IMR-90 (cell line): Measurements from ENCODE around the gene EFNA5. TPM values are rescaled to one million over a fixed set of nuclear protein-coding genes. Genes with fewer than 3 reads are reported as not detected.

Source experiments
- ATAC-seq: fragments of 200-7000 bp; cut with Tn5 transposase; 2 replicates; pipeline ENCODE4 v1.9.1; 2020; ENCODE audit warnings: low read depth, mild to moderate bottlenecking, moderate library complexity
- BruUV-seq: library from RNA; stranded (reverse); fragments of 400-500 nt; replicated peaks from 2 replicates; lab custom pipeline; 2021; lab: Mats Ljungman, UMichigan
- CTCF ChIA-PET: fragments of 300-600 bp; formaldehyde crosslinking; extraction: SDS; loops from one replicate; lab custom pipeline; 2021; ENCODE audit warnings: antibody characterized with exemption; lab: Yijun Ruan, JAX
- POLR2A ChIA-PET: fragments of 300-600 bp; sonication (Branson Sonifier 250); formaldehyde crosslinking; loops from one replicate; lab custom pipeline; 2022; ENCODE audit warnings: antibody characterized with exemption; ENCODE audit not compliant: unreplicated experiment; lab: Charles Lee
- DNase-seq: peaks from one replicate; pipeline ENCODE4 v3.0.0; 2013
- H2AFZ ChIP-seq: replicated peaks from 2 replicates; pipeline ENCODE3; 2013; ENCODE audit warnings: low read length, mild to moderate bottlenecking; ENCODE audit not compliant: poor library complexity
- H2AK5ac ChIP-seq: 2 replicates; pipeline ENCODE4 v1.6.1; 2013; ENCODE audit warnings: low read depth, low read length, inconsistent platforms
- H2AK9ac ChIP-seq: replicated peaks from 2 replicates; pipeline ENCODE3; 2013; ENCODE audit warnings: mild to moderate bottlenecking, low read depth, low read length, moderate library complexity; ENCODE audit not compliant: poor library complexity
- H2BK120ac ChIP-seq: 2 replicates; pipeline ENCODE4 v1.6.1; 2013; ENCODE audit warnings: low read depth, low read length, inconsistent platforms
- H2BK15ac ChIP-seq: 3 replicates; pipeline ENCODE4 v1.6.1; 2013; ENCODE audit warnings: low read depth, low read length, inconsistent platforms
- H2BK20ac ChIP-seq: 2 replicates; pipeline ENCODE4 v1.6.1; 2013; ENCODE audit warnings: low read depth, mild to moderate bottlenecking, inconsistent platforms, low read length, moderate library complexity
- H2BK5ac ChIP-seq: 2 replicates; pipeline ENCODE4 v1.6.1; 2013; ENCODE audit warnings: mild to moderate bottlenecking, low read depth, low read length, inconsistent platforms; ENCODE audit not compliant: poor library complexity, severe bottlenecking
- H3K14ac ChIP-seq: replicated peaks from 2 replicates; pipeline ENCODE4 v1.6.1; 2013; ENCODE audit warnings: low read depth, low read length, inconsistent platforms
- H3K18ac ChIP-seq: 2 replicates; pipeline ENCODE4 v1.6.1; 2013; ENCODE audit warnings: low read depth, low read length, control low read depth
- H3K23ac ChIP-seq: 2 replicates; pipeline ENCODE4 v1.6.1; 2013; ENCODE audit warnings: low read depth, low read length, inconsistent platforms
- H3K27ac ChIP-seq: 2 replicates; pipeline ENCODE4 v1.5.1; 2013; ENCODE audit warnings: mild to moderate bottlenecking, control low read depth, low read length; ENCODE audit not compliant: insufficient read depth
- H3K27me3 ChIP-seq: 2 replicates; pipeline ENCODE4 v1.6.1; 2013; ENCODE audit warnings: low read length; ENCODE audit not compliant: control insufficient read depth, insufficient read depth
- H3K36me3 ChIP-seq: 2 replicates; pipeline ENCODE4 v1.6.1; 2013; ENCODE audit warnings: low read length, mixed read lengths; ENCODE audit not compliant: control insufficient read depth, insufficient read depth
- H3K4ac ChIP-seq: 2 replicates; pipeline ENCODE4 v1.6.1; 2013; ENCODE audit warnings: low read depth, low read length, inconsistent platforms
- H3K4me1 ChIP-seq: 2 replicates; pipeline ENCODE4 v1.6.1; 2013; ENCODE audit warnings: low read length, mixed read lengths; ENCODE audit not compliant: control insufficient read depth, insufficient read depth
- H3K4me2 ChIP-seq: 2 replicates; pipeline ENCODE4 v1.6.1; 2013; ENCODE audit warnings: low read depth, mild to moderate bottlenecking, control low read depth, low read length, moderate library complexity
- H3K4me3 ChIP-seq: 2 replicates; pipeline ENCODE4 v1.5.1; 2013; ENCODE audit warnings: low read depth, mild to moderate bottlenecking, control low read depth, low read length, moderate library complexity; ENCODE audit not compliant: insufficient read depth
- H3K56ac ChIP-seq: 2 replicates; pipeline ENCODE4 v1.6.1; 2013; ENCODE audit warnings: low read length, inconsistent platforms; ENCODE audit not compliant: insufficient read depth; ENCODE audit errors: extremely low read depth
- H3K79me1 ChIP-seq, 2 experiments: 2 replicates each; pipeline ENCODE4 v1.6.1; 2013; ENCODE audit warnings: low read length in 2 of 2, inconsistent platforms in 1 of 2, low read depth in 1 of 2
- H3K9ac ChIP-seq: 2 replicates; pipeline ENCODE4 v1.6.1; 2013; ENCODE audit warnings: low read depth, low read length, control low read depth
- H3K9me1 ChIP-seq: 2 replicates; pipeline ENCODE4 v1.6.1; 2013; ENCODE audit warnings: low read length, inconsistent platforms; ENCODE audit not compliant: insufficient read depth
- H3K9me3 ChIP-seq: 2 replicates; pipeline ENCODE4 v1.6.1; 2013; ENCODE audit warnings: low read length; ENCODE audit not compliant: control insufficient read depth, insufficient read depth
- H4K20me1 ChIP-seq: 2 replicates; pipeline ENCODE4 v1.6.1; 2013; ENCODE audit warnings: low read length, inconsistent platforms; ENCODE audit not compliant: insufficient read depth
- H4K5ac ChIP-seq: 2 replicates; pipeline ENCODE4 v1.6.1; 2013; ENCODE audit warnings: mild to moderate bottlenecking, low read depth, low read length, control low read depth
- H4K8ac ChIP-seq, 2 experiments: 2 replicates each; pipeline ENCODE4 v1.6.1; 2013; ENCODE audit warnings: low read depth in 2 of 2, low read length in 2 of 2, control low read depth in 1 of 2, inconsistent platforms in 1 of 2
- H4K91ac ChIP-seq: 2 replicates; pipeline ENCODE4 v1.6.1; 2013; ENCODE audit warnings: low read depth, low read length, inconsistent platforms; ENCODE audit not compliant: insufficient read depth
- BHLHE40 ChIP-seq: fragments of 150-350 bp; IDR thresholded peaks from 2 replicates; pipeline ENCODE4 v1.6.1; 2016; ENCODE audit warnings: mild to moderate bottlenecking, low read depth, low read length
- MAFK ChIP-seq: IDR thresholded peaks from 2 replicates; pipeline ENCODE4 v1.6.1; 2012; ENCODE audit warnings: low read depth, low read length, improper control_type of control experiment
- SMC3 ChIP-seq: fragments of 150-350 bp; IDR thresholded peaks from 2 replicates; pipeline ENCODE4 v1.6.1; 2016; ENCODE audit warnings: low read depth, mild to moderate bottlenecking, antibody characterized with exemption, low read length, moderate library complexity
- WGBS, 2 experiments: methylation state at CpG; one replicate each; pipeline versions ENCODE4 v1.1.5 to v1.1.7; 2013; ENCODE audit warnings: missing lambda C conversion rate in 2 of 2; ENCODE audit not compliant: insufficient read length in 1 of 2; ENCODE audit errors: extremely low coverage in 2 of 2; 5-methylcytosine and 5-hydroxymethylcytosine counted together
- dilution Hi-C: fragments of 300-500 bp; cut with HindIII; formaldehyde crosslinking; loops from one replicate; pipeline ENCODE4 v1.14.3; 2018; ENCODE audit warnings: low sequenced_read_pairs; ENCODE audit not compliant: unreplicated experiment
- in situ Hi-C: fragments of 300-500 bp; cut with MboI; formaldehyde crosslinking; loops from 3 replicates; pipeline ENCODE4 v1.14.3; 2019; ENCODE audit warnings: low sequenced_read_pairs, inconsistent platforms, mixed read lengths
- intact Hi-C: fragments of 100-400 bp; cut with micrococcal nuclease; formaldehyde crosslinking; loops from 2 replicates; pipeline ENCODE4 v1.10.0; 2022
- polyA plus RNA-seq, 3 experiments: library from polyadenylated mRNA; depleted of rRNA; stranded (reverse); fragments of >200 nt; gene quantifications; 2 replicates each; pipeline ENCODE4 v1.2.3, GENCODE V29; 2012; ENCODE audit warnings: low replicate concordance in 1 of 3
- total RNA-seq: library from RNA; depleted of rRNA; stranded (reverse); fragments of >200 nt; gene quantifications from 2 replicates; pipeline ENCODE4 v1.2.3, GENCODE V29; 2012

The EFNA5 gene
- total and polyA plus RNA-seq, 2 of the 4 experiments (the other 2 are of a cell fraction) = 1.5 to 1.6 TPM

DNA sequence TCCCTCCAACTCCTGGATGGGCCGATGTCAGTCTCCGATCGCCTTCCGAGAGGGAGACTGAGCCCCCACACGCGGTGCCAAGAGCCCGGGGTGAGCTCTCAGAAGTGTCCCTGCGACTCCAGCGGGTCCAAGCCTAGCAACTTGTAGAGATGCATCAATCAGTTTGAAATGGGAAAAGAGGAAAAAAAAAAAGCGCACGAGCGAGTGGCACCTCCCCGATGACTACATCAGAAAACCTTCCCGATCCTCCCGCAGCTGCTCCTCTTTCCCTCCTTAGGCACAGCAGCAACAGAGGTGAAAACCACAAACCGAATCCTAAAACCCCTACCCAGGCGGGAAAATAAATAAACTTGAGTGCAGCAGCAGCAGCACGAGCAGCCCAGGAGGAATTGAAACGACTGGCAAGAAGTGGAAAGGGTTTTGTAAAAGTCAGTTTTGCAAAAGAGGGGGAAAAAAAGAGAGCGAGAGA, 1.0 kb upstream of the EFNA5 start:
- Histone ChIP-seq H3K23ac (0 out of 2 replicates have a peak overlapping the region, but pooled peaks have one; percentile 15), H3K14ac (no peak overlapping the region), H2AFZ (peak overlapping the region; percentile 89), H3K56ac (peak overlapping the region; percentile 58; the same call in 1 of the 2 replicates), H3K27me3 (peaks cover 8% of the 10 kb centered on the region; the same call in 1 of the 2 replicates), H2BK5ac (no peak overlapping the region), H3K18ac (no peak overlapping the region), H2BK20ac (no peak overlapping the region), H3K4me1 (no peaks in the 10 kb centered on the region), H4K20me1 (no peaks in the 10 kb centered on the region), H3K9ac (peak overlapping the region; percentile 20), H3K79me1 (no peaks in the 10 kb centered on the region), H2AK5ac (no peak overlapping the region), H3K27ac (no peak overlapping the region), H3K4me3 (peak overlapping the region; percentile 52), H3K9me1 (no peaks in the 10 kb centered on the region), H3K4ac (peak overlapping the region; percentile 37; the same call in 1 of the 2 replicates), H3K36me3 (no peaks in the 10 kb centered on the region), H2AK9ac (peak overlapping the region; percentile 3), H3K9me3 (no peaks in the 10 kb centered on the region), H4K91ac (peak overlapping the region; percentile 32; the same call in 1 of the 2 replicates), H4K8ac (peak overlapping the region in 1 of 2 experiments; percentile 33; a peak in 2 of 4 replicates), H3K4me2 (peak overlapping the region; percentile 89), H2BK15ac (no peak overlapping the region), H2BK120ac (peak overlapping the region; percentile 4; the same call in 1 of the 2 replicates), H4K5ac (no peak overlapping the region)
- dilution Hi-C loops = no loop called here
- no peak for TF ChIP-seq MAFK
- TF ChIP-seq SMC3 = no peak
- TF ChIP-seq BHLHE40 = peak; percentile 85
- intact Hi-C loops = loop anchor here (2.0 to 5.0 kb wide), 6 partner anchors 99 to 1554 kb away; no protein-coding TSS in a partner anchor
- ChIA-PET POLR2A (interaction anchor here (0.5 kb wide), 1 partner anchor 600 kb away, joined by 3 read pairs; no protein-coding TSS in a partner anchor), CTCF (interaction anchor here (0.7 kb wide), 2 partner anchors 208 to 412 kb away, joined by 3 to 4 read pairs; no protein-coding TSS in a partner anchor)
- ATAC-seq = no peak
- BruUV-seq = no TSS peak
- 0% methylated on average over 4 of the region's 20 CpGs; no CpG with 5 or more reads in 1 of the 2 experiments for WGBS, 2 experiments
- peak; percentile 52 for DNase-seq
- in situ Hi-C loops = loop anchor here (10.0 kb wide), 1 partner anchor 1407 kb away; no protein-coding TSS in a partner anchor
